ENCODE measurements around the gene EBNA1BP2.
"Not testable (repeated sequence)": the region's sequence is repeated elsewhere in the genome, so short reads cannot be mapped to it uniquely, and the experiment has no call there.

EBNA1BP2 gene, protein sequence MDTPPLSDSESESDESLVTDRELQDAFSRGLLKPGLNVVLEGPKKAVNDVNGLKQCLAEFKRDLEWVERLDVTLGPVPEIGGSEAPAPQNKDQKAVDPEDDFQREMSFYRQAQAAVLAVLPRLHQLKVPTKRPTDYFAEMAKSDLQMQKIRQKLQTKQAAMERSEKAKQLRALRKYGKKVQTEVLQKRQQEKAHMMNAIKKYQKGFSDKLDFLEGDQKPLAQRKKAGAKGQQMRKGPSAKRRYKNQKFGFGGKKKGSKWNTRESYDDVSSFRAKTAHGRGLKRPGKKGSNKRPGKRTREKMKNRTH

DNA sequence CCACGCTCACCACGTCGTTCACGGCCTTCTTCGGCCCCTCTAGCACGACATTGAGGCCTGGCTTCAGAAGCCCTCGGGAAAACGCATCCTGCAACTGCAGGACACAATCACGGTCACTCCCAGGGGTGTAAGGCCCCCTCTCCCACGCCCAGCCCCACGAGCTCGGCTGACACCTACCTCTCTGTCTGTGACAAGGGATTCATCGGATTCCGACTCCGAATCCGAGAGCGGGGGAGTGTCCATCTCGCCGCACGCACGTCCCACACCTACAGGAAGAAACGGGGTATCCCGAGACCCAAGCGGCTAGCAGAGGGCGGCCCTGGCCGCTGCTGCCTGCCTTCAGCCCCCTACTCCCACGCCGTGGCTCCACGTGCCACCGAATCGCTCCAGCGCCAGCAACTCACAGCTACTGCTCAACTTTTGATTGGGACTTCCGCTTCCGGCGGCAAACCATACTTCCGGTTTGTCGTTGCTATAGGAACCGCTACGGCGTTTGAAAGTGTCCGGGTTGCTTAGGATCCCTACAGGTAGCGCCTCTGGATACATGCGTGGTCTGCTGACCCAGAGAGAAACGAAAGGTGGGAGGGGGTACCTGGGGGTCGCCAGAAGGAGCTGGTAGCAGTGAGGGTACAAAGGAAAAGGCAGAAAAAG lies at the start of gene EBNA1BP2, which contains the start of gene CFAP57:
Gene EBNA1BP2 (minus strand): TSS at position 415 of the 651 bp plus-strand sequence. CDS start 172 bp downstream, at position 243.
Gene CFAP57 (plus strand): TSS at position 455 of the 651 bp plus-strand sequence. CDS start 424 bp downstream, outside the sequence.
- peak; percentile 93 for DNase-seq (ENCODE audit: low spot score)

DNA sequence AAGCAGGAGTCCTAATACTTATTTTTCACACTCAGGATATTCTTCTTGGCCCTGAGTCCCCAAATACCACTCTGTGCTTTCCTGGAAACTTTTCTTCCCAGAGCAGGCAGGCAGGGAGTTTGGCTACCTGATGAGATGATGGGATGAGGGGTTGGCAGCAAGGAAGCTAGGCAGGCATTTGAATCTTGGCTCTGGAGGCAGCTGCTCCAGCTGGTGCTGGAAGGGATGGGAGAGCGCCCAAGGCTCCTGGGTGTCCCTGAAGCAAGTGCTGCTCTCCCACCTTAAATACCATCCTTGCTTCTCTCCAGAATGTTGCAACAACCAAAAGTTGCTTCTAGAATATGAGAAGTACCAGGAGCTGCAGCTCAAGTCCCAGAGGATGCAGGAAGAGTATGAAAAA lies 49.7 kb upstream of the EBNA1BP2 start:
- no peak for DNase-seq (ENCODE audit: low spot score)

DNA sequence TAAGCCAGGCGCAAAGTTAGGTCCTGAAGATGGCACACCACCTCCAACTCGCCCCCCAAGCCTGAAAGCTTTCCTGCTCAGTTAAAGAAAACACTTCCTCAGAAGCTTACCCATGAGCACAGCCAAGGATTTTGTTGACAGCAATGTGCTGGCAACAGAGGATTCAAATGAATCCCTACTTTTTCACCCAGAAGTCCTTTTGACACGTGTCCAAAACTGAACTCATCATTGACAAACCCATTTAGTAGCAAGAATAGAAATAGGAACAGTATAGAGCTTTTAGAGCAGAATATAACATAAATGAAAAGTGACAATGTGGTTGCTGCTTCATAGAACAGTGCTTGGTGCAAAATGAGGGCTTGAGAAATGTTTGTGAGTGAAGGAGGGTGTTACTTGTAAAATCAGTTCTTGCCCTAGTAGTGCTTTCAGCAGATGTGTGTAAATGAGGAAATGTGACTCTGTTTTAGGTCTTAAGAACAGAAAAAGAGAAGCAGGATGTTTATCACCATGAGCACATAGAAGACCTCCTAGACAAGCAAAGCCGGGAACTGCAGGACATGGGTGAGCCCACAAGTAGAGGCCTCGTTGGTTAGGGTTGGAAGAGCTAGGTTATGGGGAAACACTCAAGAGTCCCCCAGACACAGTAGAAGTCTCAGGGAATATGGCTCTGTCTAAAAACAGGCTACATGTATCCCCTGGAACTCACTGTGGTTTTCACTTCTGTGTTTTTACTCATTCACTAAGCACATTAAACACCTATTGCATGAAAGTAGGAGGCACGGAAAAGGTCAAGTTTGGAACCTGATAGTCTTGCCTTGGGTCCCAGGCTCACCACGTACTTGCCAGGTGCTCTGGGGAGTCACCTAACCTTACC lies 49.1 kb upstream of the EBNA1BP2 start:
- no peak for DNase-seq (ENCODE audit: low spot score)

DNA sequence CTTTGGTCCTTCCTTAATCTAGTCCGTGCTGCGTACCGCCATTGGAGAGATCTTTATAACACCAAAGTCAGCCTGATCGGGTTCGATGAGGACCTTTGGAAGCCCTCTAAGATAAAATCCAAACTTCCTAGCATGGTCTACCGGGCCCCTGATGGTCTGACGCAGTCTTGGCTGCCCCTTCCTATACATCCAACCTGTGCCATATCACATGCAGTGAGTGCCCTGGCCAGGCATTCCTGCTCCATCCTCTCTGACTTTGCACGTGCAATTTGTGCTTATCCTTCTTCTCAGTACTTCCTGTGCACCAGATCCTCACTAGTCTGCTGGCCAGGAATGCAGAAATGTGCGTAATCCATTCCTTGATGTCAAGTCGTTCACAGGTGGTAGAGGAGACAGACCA lies 45.7 kb upstream of the EBNA1BP2 start:
- peak; percentile 29 for DNase-seq (ENCODE audit: low spot score)

DNA sequence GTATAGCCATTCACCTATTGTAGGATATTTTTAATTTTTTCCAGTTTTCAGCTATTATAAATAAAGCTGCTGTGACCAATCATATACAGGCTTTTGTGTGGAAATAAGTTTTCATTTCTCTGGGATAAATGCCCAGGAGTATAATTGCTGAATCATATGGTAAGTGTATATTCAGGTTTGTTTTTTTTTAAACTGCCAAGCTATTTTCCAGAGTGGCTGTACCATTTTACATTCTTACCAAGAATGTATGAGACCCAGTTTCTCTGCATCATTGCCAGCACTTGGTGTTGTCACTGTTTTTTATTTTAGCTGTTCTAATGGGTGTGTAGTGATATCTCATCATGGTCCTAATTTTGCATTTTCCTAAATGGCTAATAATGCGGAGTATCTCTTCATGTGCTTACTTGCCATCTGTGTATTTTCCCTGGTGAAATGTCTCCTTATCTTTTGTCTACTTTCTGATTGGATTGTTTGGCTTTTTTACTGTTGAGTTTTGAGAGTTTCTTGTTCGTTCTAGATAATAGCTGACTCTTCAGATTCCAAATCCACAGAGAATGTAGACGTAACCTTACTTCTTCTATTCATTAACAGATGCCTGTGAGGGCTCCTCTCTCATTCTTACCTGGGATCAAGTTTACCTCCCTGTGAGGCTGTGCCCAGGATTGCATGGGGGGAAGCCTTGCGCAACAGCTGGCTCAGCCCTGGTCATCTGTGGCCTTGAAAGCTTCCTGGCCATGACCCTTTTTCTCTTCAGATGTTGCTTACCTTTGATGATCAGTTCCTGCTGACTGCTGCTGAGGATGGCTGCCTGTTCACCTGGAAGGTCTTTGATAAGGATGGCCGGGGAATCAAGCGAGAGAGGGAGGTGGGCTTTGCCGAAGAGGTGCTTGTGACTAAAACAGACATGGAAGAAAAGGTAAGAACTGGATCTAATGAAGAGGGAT lies 42.7 kb upstream of the EBNA1BP2 start:
- DNase-seq (ENCODE audit: low spot score): no peak

DNA sequence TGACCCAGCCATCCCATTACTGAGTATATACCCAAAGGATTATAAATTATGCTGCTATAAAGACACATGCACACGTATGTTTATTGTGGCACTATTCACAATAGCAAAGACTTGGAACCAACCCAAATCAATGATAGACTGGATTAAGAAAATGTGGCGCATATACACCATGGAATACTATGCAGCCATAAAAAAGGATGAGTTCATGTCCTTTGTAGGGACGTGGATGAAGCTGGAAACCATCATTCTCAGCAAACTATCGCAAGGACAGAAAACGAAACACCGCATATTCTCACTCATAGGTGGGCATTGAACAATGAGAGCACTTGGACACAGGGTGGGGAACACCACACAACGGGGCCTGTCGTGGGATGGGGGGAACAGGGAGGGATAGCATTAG lies 36.2 kb upstream of the EBNA1BP2 start:
- DNase-seq (ENCODE audit: low spot score): not testable (repeated sequence)

DNA sequence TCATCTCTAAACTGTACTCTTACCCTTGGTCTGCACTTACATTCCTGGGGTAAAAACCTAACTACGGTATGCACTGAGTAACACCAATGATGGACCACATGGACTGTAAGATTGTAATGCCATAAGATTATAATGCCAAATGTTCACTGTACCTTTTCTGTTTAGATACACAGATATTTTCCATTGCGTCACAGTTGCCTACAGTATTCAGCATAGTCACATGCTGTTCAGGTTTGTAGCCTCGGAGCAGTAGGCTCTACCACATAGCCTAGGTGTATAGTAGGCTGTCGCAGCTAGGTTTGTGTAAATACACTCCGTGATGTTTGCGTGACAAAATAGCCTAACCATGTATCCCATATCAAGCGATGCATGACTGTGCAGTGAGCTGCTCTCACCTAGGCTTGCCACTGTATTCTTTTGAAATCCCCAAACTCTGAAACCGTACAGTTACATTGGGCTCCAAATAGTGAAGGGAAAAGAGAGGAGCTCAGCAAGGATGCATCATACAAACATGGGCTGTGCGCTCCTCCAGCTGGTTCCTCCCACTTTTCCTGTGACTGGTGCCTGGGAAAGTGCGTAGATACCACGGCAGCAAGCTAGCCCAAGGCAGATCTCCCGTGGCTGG lies 35.3 kb upstream of the EBNA1BP2 start:
- DNase-seq (ENCODE audit: low spot score): no peak

DNA sequence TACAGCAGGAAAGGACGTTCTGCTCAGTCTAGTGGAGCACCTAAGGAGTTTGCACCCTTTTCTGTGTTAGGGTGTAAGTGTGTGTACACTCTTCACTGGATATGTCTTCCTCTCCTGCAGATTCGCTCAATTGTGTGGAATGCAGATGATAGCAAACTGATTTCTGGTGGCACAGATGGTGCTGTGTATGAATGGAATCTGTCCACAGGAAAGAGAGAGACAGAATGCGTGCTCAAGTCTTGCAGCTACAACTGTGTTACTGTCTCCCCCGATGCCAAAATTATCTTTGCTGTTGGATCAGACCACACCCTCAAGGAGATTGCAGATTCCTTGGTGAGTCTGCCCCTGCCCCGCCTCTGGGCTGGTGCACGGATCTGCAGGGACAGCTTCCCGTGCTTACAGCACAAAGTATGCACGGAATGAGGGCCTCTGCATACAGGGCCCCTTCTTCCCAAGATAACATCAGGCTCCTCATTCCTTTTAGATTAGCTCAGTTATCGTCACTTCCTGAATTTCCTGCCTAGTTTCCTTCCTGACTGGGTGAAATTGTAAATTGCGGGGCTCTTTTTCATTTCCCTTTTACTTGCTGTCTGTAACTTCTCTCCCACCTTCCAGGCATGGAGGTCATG lies 34.6 kb upstream of the EBNA1BP2 start:
- DNase-seq (ENCODE audit: low spot score): peak; percentile 62

DNA sequence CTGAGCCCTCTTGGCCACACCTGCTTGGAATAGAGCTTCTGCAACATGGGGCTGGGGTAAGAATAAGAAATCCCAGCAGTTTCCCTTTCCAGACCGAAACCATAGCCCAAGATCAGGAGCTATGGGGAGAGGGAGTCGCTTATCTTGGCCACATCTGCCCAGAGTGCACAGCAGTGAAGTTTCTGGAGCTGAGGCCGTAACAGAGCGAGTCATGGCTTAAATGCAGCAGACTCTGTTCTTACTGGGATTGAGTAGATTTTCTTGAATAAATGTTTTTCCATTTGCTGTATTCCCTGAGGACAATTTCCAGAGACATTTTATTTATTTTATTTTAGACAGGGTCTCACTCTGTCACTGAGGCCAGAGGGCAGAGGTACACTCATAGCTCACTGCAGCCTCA lies 33.6 kb upstream of the EBNA1BP2 start:
- DNase-seq (ENCODE audit: low spot score): no peak

DNA sequence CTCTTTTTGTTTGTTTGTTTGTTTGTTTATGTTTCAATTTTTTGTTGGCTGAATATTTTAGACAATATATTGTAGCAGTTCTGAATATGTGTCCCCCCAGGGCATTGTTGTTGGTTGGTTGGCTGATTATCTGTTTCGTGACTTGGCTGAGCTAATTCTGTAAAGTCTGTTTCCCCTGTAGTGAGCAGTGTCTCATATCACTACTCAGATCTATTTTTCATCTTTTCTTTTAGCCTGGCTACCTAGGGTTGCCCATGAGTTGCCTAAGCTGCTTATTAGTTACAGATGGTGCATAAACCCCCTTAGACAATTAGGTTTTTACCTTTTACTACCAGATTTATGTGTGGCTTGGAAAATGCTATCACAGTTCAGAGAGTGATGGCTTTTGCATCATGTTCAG lies 32.3 kb upstream of the EBNA1BP2 start:
- no peak for DNase-seq (ENCODE audit: low spot score)

DNA sequence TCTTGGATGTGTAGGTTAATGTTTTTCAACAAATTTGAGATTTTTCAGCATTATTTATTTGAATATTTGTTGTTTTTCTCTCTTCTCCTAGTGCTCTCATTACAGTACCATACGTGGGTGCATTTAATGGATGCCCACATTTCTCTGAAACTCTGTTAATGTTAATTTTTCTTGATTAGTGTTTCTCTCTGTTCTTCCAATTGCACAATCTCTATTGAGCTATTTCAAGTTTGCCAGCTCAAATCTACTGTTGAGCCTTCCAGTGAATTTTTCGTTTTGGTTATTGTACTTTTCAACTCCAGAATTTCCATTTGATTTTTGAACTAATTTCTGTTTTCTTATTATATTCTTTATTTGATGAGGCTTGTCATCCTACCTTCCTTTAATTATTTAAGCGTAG lies 31.8 kb upstream of the EBNA1BP2 start:
- no peak for DNase-seq (ENCODE audit: low spot score)

DNA sequence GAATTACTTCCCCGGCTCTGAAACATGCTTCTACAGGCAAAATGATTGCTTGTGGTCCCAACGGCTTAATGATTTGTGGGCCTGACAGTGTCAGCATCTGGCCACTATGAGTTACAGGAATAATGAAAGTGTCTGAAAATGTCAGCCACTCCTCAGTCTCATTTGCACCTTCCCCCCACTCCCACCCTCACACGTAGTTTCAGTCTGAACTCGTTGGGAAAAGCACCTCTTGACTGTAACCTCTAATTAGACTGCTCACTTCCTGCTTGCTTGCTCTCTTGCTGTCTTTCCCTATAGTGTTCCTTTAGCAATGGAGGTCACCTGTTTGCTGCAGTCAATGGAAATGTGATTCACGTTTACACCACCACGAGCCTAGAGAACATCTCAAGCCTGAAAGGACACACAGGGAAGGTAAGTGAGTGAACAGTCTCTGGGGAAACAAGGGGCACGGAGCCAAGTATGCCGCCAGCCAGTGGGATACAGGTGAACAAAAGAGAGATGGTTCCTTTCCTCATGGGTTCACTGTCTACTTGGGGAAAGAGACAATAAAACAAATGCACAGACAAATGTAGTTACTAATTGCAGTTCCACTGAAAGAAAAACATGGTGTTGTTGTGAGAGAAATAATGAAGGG lies 27.1 kb upstream of the EBNA1BP2 start:
- DNase-seq (ENCODE audit: low spot score): no peak

DNA sequence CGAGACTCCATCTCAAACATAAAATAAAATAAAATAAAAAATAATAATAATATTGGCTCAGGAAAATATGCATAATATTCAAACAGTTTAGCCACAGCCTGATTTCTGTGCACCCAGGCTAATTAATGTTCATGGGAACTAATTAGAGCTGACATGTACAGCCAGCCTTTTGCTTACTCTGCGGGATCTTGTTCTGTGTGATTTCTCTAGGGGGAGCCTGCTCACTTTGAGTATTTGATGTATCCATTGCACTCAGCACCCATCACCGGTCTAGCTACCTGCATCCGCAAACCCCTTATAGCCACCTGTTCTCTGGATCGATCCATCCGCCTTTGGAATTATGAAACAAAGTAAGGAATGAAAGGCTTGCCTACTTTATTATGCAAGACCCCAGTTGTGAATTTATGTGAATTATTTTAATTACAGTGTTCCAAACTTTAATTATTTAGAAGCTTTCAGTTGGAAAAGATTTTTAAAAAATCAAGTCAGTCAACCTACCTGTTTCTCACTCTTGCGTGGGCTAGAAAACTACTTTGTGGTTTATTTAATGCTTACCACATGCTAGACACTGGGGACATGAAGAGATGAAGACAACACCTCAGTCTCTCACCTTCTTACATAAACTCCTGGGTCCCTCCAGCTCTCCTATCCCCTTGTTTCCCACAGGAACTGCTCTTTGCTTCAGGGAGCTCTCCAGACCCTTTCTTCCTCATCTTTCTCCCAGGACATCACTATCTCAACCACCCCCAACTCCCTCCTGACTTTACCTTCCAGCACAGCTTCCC lies 25.4 kb upstream of the EBNA1BP2 start:
- no peak for DNase-seq (ENCODE audit: low spot score)

DNA sequence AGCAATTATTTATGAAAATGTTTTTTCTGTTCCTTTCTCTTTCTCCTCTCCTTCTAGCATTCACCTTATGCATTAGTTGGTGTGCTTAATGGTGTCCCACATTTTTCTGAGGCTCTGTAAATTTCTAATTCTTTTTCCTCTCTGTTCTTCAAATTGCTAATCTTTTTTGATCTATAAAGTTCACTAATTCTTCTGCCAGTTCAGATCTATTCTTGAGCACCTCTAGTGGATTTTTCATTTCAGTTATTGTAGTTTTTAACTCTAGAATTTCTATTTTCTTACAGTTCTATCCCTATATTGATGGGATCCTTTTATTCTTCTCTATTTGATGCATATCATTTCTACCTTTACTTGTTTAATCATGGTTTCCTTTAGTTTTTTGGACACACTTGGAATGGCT lies 22.4 kb upstream of the EBNA1BP2 start:
- DNase-seq (ENCODE audit: low spot score): no peak

DNA sequence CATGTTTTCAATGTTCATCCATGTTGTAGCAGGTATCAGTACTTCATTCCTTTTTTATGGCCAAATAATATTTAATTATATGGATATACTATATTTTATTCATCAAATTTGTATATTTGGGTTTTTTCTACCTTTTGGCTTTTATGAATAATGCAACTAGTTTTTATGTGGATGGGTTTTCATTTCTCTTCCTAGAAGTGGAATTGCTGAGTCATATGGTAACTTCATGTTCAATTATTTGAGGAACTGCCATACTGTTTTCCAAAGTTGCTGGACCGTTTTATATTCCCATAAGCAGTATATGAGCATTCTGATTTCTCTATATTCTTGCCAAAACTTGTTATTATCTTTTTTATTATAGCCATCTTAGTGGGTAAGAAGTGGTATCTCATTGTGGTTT lies 16.0 kb upstream of the EBNA1BP2 start:
- no peak for DNase-seq (ENCODE audit: low spot score)

DNA sequence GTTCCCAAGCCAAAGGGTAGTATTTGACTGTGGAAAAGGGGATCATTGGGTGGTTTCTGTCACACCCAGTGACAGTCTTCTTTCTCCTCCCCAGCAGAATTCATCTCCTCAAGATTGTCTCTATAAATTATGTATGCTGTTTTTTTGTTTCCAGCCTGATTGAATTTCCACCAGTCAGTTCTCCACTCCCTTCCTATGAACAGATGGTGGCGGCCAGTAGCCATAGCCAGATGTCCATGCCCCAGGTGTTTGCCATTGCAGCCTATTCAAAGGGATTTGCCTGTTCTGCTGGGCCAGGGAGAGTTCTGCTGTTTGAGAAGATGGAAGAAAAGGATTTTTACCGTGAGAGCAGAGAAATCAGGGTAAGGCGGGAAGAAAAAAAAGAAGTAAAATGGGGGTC lies 12.9 kb upstream of the EBNA1BP2 start:
- no peak for DNase-seq (ENCODE audit: low spot score)

DNA sequence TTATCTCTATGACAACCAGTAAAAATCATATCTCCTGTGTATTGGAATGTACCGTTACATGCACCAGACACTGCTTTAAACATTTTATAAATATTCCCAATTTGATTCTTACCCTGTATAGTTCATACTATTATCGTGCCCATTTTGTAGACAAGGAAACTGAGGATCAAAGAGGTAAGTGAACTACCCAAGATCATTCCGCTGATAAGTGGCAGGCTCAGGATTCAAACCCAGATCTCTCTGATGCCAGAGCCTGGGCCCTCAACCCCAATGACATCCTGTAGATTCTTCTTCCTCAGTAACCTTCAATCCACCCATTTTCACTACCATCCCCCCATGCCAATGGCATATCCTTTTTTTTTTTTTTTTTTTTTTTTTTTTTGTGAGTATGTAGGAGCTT lies 12.3 kb upstream of the EBNA1BP2 start:
- no peak for DNase-seq (ENCODE audit: low spot score)

DNA sequence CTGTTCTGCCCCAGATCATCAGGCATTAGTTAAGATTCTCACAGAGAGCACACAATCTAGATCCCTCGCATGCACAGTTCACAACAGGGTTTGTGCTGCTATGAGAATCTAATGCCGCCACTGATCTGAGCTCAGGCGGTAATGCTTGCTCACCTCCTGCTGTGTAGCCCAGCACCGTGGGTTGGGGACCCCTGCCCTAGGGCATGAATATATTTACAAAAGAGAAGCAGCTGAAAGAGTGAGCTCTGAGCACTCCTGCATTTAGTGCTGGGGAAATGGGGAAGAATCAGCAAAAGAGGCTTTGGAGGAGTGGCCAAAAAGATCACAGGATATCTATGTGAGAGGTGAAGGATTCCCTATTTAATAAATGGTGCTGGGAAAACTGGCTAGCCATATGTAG lies 5.6 kb upstream of the EBNA1BP2 start:
- no peak for DNase-seq (ENCODE audit: low spot score)

DNA sequence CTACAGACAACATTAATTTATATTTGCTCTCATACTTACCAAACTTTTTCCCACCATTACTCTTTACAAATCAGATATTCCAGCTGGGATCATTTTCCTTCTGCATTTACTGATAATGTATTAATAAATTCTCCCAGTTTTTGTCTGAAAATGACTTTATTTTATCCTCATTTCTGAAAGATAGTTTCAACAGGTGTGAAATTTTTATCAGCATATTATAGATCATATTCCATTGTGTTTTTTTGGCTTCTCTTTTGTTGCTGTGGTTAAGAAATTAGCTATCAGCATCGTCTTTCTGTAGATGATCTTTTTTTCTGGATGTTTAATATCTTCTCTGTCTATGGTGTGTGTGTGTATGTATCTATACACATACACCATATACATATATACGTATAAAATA lies 2.8 kb upstream of the EBNA1BP2 start:
- no peak for DNase-seq (ENCODE audit: low spot score)

All from ecto neural progenitor cell (in vitro differentiated cells).